HG02763 (cell line): ENCODE results near the gene BMPR1A.
"Not testable (repeated sequence)": the region's sequence is repeated elsewhere in the genome, so short reads cannot be mapped to it uniquely, and the experiment has no call there.

Experiments used
- ATAC-seq: cut with Tn5 transposase; IDR thresholded peaks from one replicate; pipeline ENCODE4 v1.9.1; 2021; ENCODE audit warnings: mild to moderate bottlenecking, moderate library complexity; ENCODE audit not compliant: unreplicated experiment

The BMPR1A gene

DNA sequence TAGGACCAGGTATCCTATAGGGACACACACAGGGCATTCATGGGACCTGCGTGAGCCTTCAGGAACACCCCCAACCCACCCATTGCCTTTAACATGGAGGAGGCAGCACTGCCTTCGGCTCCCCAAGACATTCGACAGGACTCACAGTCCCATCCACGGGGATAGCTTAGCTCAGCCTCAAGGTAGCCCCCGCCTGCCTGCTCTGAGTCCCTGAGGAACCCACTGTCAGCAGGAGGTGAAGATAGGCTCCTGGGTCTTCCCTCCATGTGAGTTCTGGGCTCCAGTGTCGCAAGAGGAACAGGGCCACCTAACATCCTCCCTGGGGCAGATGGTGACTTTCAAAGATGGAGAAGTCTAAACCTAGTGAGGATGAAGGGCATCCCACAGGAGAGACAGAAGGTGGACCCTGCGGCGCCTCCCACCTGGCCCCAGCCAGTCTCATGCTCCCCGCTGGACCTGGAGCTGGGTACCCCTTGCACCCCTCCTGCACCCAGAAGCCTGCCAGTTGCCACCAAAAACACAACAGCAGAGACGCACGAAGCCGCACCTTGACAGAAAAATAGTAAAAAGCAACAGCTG lies 207.0 kb downstream of the BMPR1A start:
- no peak for ATAC-seq

DNA sequence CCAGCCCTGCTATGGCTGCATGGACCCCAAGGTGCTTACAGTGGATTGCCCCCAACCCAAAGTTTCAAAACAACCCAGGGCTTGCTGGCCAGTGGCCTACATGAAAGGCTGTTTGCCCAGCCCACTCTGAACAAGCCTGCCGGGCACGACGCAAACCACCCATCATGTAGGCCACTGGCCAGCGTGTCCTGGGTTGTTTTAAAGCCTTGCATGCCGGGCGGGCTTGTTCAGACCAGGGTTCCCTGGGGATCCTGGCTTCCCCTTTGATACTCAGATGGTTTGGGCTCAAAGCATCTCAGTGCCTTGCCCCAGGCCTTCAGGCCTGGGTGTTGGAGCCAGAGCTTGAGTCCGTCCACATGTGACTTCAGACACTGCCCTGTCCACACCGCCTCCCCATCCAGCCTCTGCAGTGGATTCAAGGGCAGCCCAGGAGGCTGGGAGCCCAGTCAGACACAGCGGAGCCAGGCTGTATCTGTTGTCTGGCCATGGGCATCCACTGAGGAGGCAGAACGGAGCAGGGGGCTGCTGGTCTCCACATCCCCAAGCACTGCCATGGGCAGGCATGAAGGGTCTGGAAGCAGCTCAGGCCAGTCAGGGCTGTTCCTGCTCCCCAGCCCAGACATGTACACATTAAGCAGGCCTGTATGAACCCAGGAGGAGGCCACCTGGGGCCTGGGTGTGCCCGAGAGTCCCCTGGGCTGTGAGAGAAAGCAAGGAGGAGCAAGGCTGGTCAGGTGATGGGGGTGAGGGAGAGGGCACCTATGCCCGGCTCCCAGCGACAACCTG lies 207.8 kb downstream of the BMPR1A start:
- ATAC-seq = no peak

GRCh38 chr10:86964847-86965190 lies 208.4 kb downstream of the BMPR1A start:
- no peak for ATAC-seq

DNA sequence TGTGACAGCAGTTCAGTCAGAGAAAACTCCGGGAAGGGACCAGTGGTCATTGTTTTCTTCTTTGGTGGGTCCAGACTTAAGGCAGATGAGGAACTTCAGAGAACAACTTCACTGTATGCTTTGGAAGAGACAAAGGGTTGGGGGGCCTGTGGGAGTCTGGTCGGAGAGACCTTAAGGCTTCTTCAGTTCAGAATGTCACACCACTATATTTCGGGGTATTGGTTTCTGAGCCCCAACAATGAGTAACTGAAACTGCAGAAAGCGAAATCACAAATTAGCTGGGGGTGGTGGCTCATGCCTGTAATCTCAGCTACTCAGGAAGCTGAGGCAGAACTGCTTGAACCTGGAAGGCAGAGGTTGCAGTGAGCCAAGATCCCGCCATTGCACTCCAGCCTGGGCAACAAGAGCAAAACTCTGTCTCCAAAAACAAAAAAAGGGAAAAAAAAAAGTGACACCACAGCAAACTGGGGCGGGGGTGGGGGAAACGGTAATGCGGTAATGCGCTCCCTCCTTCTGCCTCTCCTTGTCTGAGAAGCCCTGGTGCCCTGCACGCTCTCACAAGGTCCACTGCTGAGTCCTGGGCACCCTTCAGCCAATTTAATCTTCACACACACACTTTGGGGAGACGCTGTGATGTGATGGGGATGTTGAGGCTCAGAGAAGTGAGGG lies 209.7 kb downstream of the BMPR1A start:
- ATAC-seq = no peak

- no peak for ATAC-seq
These were observed 211.1 kb downstream of the BMPR1A start for GRCh38 chr10:86967481-86967941.

GRCh38 chr10:86968271-86968993 lies 212.0 kb downstream of the BMPR1A start, which contains the start of gene ADIRF:
ADIRF (plus strand) TSS chr10:86968482; CDS start chr10:86968545, 63 bp downstream.
- no peak for ATAC-seq

- ATAC-seq = no peak
These were observed 212.6 kb downstream of the BMPR1A start for GRCh38 chr10:86968994-86969355.

- no peak for ATAC-seq
These were observed 213.1 kb downstream of the BMPR1A start for GRCh38 chr10:86969421-86970041.

DNA sequence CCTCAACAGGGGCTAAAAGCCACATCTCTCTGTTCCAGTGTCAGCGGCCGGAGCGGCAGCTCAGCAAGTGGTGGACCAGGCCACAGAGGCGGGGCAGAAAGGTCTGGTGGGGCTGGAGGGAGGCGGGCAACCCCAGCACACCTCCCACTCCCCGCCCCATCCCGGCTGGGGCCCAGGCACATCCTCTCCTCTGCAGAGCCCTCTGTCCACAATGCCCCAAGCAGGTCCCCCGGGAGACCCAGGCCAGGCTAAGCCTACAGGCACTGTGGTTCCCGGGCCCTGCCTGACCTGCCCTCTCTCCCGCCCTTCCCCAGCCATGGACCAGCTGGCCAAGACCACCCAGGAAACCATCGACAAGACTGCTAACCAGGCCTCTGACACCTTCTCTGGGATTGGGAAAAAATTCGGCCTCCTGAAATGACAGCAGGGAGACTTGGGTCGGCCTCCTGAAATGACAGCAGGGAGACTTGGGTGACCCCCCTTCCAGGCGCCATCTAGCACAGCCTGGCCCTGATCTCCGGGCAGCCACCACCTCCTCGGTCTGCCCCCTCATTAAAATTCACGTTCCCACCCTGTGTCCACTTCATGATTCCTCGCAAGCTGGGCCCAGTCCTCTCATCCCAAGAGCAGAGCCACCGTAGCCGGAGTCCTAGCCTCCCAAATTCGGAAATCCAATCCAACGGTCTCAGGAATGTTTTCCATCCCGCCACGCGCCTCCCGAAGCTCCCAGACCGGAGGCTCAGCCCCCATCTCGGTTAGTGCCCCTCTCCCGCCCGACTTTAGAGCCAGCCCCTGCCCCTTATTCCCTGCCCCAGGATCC lies 214.0 kb downstream of the BMPR1A start:
- ATAC-seq = no peak

DNA sequence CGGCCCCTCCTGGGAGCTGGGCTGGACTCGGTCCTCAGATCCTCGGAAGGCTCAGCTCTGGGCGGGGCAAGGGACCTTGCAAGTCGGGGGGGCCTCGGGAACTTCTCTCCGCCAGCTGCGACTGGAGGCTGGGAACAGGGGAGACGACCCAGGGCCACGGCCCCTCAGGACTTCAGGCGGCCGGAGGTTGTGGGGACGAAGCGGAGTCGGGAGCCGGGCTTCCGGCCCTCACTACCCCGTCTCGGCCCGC lies 214.5 kb downstream of the BMPR1A start:
- ATAC-seq = no peak

DNA sequence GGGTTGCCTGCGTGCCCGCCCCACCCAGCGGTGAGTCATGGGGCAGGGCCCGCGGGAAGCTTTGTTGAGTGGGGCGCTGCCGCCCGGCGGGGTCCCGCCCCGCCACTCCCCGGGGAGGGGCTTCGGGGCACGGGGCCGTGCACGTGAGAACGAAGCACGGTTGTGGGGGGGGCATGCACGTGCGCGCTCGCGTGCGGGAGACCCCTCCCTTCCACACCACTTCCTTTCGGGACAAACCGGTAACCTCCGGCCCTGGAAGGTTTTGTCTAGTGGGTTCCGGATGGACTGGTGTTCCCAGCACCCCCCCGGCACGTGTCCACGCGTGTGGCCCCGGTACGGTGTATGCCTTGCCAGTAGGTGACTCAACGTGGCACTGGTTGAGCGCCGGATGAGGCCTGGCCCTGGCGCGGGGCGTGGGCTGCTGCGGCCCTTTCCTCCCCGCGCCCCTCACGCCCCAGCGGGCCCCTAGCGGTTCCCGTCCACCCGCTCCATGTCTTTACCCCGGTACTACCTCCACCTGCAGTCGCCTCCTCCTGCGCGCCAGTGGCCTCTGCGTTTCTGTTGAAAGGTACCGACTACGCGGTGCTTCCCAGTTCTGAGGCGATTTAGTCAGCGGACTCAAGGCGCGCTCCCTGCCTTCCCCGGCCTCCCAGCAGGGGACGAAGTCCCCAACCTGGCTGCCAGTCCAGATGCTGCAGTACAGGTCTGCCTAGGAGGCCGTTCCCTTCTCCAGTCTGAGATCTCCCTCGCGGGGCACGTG lies 215.0 kb downstream of the BMPR1A start:
- ATAC-seq = peak; percentile 79

DNA sequence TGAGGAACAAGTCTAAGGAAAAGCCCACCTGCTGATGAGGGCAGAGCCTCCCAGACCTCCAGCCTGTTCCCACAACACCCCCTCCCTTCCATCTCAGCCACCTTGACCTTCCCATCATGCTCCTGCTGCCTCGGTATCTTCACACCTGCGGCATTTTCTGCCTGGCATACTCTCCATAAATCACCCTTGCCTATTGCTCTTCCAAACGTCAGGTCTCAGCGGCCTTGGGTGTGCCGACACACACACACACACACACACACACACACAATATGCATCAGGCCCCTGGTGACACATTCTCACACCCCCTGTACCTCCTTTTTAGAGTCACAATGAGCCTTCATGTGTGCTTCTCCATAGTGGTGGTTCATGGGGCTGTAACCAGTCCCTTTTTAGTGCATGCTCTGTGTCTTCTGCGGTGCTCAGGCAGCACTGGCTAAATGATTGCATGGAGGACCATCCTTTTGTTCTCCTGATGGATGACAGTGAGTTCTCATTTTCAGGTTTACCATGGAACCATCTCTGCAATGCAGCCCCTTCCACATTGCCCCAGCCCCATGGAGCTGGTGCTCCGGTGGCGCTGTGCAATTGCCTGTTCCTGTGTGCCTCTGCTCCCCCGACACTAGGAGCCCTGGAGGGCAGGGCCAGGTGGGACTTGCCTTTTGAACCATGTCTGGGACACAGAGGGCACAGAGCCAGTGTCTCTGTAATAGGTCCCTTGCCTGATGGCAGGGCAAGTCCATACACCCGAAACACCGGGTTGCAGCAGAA lies 216.4 kb downstream of the BMPR1A start:
- no peak for ATAC-seq

DNA sequence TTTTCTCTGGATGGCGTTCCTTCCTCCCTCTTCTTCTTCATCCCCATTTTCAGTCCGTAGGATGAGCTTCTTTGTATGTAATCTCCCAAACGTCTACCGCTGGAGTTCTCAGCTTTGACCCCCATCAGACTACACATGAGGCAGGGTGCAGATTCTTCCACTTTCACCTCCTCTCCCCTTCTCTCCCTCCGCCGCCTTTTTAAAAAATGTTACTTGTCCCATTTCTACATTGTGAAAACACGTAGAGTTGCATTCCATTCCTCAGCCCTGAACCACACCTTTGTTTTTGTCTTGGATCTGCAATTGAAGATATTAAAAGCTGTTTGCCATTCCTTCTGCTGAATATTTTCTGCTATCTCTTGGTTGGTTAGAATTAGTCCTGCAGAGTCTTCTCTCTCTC lies 218.1 kb downstream of the BMPR1A start:
- ATAC-seq = no peak

DNA sequence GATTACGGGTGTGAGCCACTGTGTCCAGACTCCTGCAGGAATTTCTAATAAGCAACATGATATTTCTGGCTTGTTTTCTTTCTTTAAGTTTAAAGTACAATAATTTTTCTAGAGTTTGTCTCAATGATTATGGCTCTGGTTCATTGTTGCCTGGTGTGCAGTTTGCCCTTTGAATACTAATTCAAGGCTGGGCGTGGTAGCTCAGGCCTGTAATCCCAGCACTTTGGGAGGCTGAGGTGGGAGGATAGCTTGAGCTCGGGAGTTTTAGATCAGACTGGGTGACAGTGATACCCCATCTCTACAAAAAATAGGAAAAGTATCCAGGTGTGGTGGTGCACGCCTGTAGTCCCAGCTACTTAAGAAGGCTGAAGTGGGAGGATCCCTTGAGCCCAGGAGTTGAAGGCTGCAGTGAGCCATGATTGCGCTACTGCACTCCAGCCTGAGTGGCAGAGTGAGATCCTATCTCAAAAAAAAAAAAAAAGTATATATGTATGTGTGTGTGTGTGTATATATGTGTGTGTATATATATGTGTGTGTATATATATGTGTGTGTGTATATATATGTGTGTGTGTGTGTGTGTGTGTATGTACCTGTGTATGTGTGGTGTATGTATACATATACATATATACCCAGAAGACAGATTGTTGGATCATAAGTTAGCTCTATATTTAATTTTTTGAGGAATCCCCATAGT lies 220.1 kb downstream of the BMPR1A start:
- ATAC-seq = no peak

DNA sequence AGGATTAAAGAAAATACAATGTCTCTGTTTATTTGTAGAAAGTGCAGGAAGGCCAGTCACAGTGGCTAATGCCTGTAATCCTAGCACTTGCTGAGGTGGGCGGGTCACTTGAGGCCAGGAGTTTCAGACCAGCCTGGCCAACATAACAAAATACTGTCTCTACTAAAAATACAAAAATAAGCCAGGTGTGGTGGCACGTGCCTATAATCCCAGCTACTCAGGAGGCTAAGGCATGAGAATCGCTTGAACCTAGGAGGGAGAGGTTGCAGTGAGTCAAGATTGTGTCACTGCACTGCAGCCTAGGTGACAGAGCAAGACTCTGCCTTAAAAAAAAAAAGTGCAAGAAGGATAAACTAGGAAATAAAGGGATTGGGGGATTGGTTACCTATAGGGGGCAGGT lies 222.0 kb downstream of the BMPR1A start:
- not testable (repeated sequence) for ATAC-seq

DNA sequence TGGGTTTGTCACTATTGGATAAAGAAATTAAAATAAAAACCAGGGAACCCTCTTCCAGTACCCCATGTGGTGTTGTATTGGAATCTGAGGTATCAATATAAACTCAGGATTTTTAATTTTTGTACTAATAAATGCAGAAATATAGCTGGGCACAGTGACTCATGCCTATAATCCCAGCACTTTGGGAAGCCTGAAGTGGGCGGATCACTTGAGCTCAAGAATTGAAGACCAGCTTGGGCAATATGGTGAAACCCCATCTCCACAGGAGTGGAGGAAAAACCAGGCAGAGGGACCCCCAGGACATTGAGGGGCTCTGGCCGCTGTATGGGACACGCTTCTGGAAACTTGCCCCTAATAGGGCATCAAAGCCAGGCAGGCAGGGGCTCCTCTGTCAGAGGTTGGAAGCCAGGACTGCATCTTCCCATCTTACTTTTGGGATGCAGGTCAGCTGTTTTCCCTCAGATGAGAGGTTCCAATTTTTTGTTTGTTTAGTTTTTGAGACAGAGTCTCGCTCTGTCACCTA lies 222.9 kb downstream of the BMPR1A start:
- ATAC-seq = no peak

DNA sequence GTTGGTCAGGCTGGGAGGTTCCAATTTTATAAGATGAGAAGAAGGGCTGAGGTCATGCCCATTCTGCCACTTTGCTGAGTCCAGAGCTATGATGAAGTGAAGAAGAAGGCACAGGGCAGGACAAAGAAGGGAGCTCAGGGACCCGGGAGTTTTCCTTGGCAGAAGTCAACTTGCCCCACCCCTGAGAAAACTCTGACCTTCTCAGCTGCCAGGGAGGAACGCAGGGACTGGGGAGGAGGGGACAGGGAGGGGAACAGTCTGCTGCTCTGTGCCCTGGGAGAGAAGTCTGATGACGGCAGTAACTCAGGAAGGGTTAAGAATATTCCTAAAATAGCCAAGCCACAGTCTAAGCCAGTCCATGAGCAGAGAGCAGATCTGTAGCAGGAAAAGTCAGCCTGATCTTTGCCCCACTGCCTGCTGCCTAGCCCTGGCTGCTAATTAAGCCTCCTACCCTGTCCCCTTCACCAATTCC lies 223.6 kb downstream of the BMPR1A start:
- no peak for ATAC-seq

GRCh38 chr10:86981020-86981419 lies 224.6 kb downstream of the BMPR1A start:
- ATAC-seq = not testable (repeated sequence)
